ENCODE results near the gene NRXN2.

The NRXN2 gene

GRCh38 chr11:64762674-64763525, 39.9 kb upstream of the NRXN2 start (continued):
- no peak for TF ChIP-seq CTCF (tag by site-specific recombination; IDR thresholded peaks at IDR 0.05)
- TF ChIP-seq ZFP3 (tag by site-specific recombination; IDR thresholded peaks at IDR 0.05; ENCODE audit: low read depth) = no peak
- TF ChIP-seq KLF1 (tag by site-specific recombination; IDR thresholded peaks at IDR 0.05) = peak; percentile 63
- no peak for TF ChIP-seq SALL2 (tag by site-specific recombination; IDR thresholded peaks at IDR 0.05; ENCODE audit: borderline replicate concordance)
- 0 out of 2 replicates have a peak, but pooled peaks have one; percentile 45 for TF ChIP-seq BCL11A (tag by site-specific recombination; IDR thresholded peaks at IDR 0.05; ENCODE audit: low read depth)
- no peak for TF ChIP-seq ZNF223 (tag by site-specific recombination; IDR thresholded peaks at IDR 0.05)
- no peak for TF ChIP-seq ZNF2 (tag by site-specific recombination; IDR thresholded peaks at IDR 0.05)
- no peak for TF ChIP-seq ZNF157 (tag by site-specific recombination; IDR thresholded peaks at IDR 0.05)
- TF ChIP-seq ZNF423 (tag by site-specific recombination; IDR thresholded peaks at IDR 0.05) = peak; percentile 42; the same call in 1 of the 2 replicates
- TF ChIP-seq EGR2 (tag by site-specific recombination; IDR thresholded peaks at IDR 0.05; ENCODE audit: low read depth) = peak; percentile 79
- no peak for TF ChIP-seq HOXA7 (CRISPR knock-in tag; IDR thresholded peaks at IDR 0.05; ENCODE audit: borderline replicate concordance)
- TF ChIP-seq ZNF621 (tag by site-specific recombination; IDR thresholded peaks at IDR 0.05) = no peak
- TF ChIP-seq ZNF433 (tag by site-specific recombination; IDR thresholded peaks at IDR 0.05; ENCODE audit: low read depth) = no peak
- no peak for TF ChIP-seq ZNF341 (tag by site-specific recombination; IDR thresholded peaks at IDR 0.05; ENCODE audit: low read depth)
- no peak for TF ChIP-seq ZNF324 (tag by site-specific recombination; IDR thresholded peaks at IDR 0.05)
- TF ChIP-seq ZNF184 (tag by site-specific recombination; IDR thresholded peaks at IDR 0.05) = no peak
- no peak for TF ChIP-seq ZNF404 (tag by site-specific recombination; IDR thresholded peaks at IDR 0.05)
- TF ChIP-seq ZNF555 (tag by site-specific recombination; conservative IDR thresholded peaks at IDR 0.05) = no peak
- no peak for TF ChIP-seq ZBTB49 (tag by site-specific recombination; IDR thresholded peaks at IDR 0.05; ENCODE audit: low read depth)
- TF ChIP-seq ZIC2 (tag by site-specific recombination; IDR thresholded peaks at IDR 0.05) = peak; percentile 88
- TF ChIP-seq ZNF514 (tag by site-specific recombination; IDR thresholded peaks at IDR 0.05) = no peak
- no peak for TF ChIP-seq ATF2 (tag by site-specific recombination; IDR thresholded peaks at IDR 0.05; ENCODE audit: low read depth)
- TF ChIP-seq GLI4 (tag by site-specific recombination; IDR thresholded peaks at IDR 0.05) = no peak
- no peak for TF ChIP-seq ZSCAN5A (tag by site-specific recombination; IDR thresholded peaks at IDR 0.05)
- TF ChIP-seq INSM2 (tag by site-specific recombination; IDR thresholded peaks at IDR 0.05) = peak; percentile 95
- peak; percentile 67; the same call in 1 of the 2 replicates for TF ChIP-seq ZNF18 (tag by site-specific recombination; IDR thresholded peaks at IDR 0.05)
- TF ChIP-seq GLI2 (tag by site-specific recombination; IDR thresholded peaks at IDR 0.05; ENCODE audit: borderline replicate concordance, low read depth) = no peak; the same call in 1 of the 2 replicates
- TF ChIP-seq ZNF449 (tag by site-specific recombination; IDR thresholded peaks at IDR 0.05) = no peak
